ENCODE data around the gene MTHFR. TPM values are rescaled to one million over a fixed set of nuclear protein-coding genes. Genes with fewer than 3 reads are reported as not detected.

Gene MTHFR
- total RNA-seq, 3 donors from 2014 or later = 36.6 to 43.2 (median 42.5) TPM

DNA sequence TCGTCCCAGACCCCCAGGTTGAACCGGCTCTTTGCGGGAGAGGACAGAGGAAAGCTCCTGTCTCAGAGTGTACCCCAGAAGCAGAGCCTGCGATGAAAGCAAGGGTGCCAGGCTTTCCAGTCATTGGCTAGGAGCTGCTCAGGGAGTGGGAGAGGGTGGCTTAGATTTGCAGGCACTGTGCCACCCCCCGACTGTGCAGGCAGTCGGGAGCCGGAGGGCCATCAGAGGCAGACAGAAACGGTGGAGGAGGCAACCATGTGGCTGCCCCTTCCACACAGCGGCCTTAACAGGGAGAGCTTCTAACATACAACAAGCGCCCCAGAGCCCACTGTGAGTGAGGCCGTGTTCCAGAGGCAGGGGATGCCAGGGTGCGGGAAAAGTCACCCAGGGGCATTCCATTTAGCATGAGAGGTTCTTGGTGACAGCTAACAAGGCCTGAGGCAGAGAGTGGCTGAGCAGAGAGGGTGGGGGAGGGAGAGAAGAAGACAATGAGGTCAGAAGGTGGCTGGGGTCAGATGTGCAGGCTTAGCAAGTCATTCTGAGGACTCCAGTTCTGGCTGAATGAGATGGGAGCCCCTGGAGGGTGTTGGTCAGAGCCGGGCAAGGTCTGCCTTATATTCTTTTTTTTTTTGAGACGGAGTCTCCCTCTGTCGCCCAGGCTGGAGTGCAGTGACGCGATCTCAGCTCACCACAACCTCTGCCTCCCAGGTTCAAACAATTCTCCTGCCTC lies 53.2 kb downstream of the MTHFR start:
- intact Hi-C loops (cut with DNase I, micrococcal nuclease) = no loop called here
- Histone ChIP-seq H3K36me3 (ENCODE audit: low read depth) (no peaks in the 10 kb centered on the region), H3K9me3 (no peaks in the 10 kb centered on the region), H3K4me3 (no peak overlapping the region), H3K4me1 (ENCODE audit: low read depth) (no peaks in the 10 kb centered on the region)
- TF ChIP-seq, protein P1, sequence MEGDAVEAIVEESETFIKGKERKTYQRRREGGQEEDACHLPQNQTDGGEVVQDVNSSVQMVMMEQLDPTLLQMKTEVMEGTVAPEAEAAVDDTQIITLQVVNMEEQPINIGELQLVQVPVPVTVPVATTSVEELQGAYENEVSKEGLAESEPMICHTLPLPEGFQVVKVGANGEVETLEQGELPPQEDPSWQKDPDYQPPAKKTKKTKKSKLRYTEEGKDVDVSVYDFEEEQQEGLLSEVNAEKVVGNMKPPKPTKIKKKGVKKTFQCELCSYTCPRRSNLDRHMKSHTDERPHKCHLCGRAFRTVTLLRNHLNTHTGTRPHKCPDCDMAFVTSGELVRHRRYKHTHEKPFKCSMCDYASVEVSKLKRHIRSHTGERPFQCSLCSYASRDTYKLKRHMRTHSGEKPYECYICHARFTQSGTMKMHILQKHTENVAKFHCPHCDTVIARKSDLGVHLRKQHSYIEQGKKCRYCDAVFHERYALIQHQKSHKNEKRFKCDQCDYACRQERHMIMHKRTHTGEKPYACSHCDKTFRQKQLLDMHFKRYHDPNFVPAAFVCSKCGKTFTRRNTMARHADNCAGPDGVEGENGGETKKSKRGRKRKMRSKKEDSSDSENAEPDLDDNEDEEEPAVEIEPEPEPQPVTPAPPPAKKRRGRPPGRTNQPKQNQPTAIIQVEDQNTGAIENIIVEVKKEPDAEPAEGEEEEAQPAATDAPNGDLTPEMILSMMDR (IDR thresholded peaks at IDR 0.05) = no peak
- ATAC-seq (no peak), DNase-seq (no peak)

DNA sequence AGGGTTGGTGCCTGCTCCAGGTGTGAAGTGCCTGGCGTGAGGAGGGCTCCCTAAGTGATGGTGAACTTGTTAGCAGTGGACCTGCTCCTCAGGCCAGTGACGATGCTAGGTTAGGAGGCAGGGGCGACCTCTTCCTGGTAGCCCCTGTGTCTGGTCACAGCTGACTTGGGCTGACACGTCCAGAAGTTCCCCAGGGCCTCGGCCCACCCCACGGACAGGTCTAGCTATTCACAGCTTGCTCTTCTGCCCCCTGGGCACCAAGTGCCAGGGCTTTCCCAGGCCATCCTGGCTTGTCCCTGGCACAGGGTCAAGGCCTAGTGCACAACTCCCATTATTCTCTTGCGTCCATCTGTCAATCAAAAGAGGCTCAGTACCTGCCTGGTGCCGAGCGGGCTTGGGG lies 54.7 kb downstream of the MTHFR start:
- H3K9me3 ChIP-seq = no peaks in the 10 kb centered on the region
- TF ChIP-seq, protein P1 (IDR thresholded peaks at IDR 0.05) = no peak
- DNase-seq = no peak
- no peak overlapping the region for H3K4me3 ChIP-seq
- H3K36me3 ChIP-seq (ENCODE audit: low read depth) = no peaks in the 10 kb centered on the region
- H3K4me1 ChIP-seq (ENCODE audit: low read depth) = no peaks in the 10 kb centered on the region
- intact Hi-C loops (cut with DNase I, micrococcal nuclease) = no loop called here
- no peak for ATAC-seq

DNA sequence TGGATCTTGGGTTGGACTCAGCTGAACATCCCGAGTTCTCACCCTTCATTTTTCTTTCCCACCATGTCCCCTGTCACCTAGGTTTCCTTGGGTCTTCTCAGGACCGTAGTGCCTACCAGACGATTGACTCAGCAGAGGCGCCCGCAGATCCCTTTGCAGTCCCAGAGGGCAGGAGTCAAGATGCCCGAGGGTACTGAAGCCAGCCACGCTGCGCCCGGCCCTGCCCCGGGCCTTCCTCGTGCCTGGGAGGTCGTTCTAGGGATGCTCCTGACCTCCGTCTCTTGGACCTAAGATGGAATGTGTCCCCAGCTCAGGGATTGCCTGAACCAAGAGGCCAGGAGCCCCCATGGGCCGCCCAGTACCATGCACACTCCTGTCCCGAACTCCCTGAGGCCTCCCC lies 55.8 kb downstream of the MTHFR start:
- H3K4me1 ChIP-seq (ENCODE audit: low read depth) = no peaks in the 10 kb centered on the region
- DNase-seq (no peak), ATAC-seq (no peak)
- intact Hi-C loops (cut with DNase I, micrococcal nuclease) = no loop called here
- no peaks in the 10 kb centered on the region for H3K9me3 ChIP-seq
- TF ChIP-seq, protein P1 (IDR thresholded peaks at IDR 0.05) = no peak
- H3K36me3 ChIP-seq (ENCODE audit: low read depth) = no peaks in the 10 kb centered on the region
- H3K4me3 ChIP-seq = no peak overlapping the region

DNA sequence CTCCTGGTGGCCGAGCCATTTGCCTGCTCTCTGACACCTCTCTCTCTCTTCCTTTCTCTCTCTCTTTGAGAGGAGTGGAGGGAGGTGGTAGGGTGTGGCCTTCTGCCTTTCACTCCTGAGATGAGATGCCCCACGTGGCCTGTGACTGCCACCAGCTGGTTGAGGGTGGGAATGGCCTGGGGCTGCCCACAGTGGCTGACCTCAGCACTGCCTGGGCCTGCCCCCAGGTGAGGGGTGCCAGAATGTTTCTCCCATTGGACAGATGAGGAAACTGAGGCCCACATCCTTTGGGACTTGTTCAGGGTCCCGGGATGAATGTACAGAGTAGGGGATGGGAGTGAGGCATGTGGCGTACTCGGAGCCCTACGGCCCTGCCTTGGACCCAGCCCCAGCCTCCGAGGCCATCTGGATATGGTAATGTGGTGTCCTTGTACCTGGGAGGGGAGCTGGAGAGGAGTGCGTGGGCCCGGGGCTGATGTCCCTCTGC lies 56.5 kb downstream of the MTHFR start:
- DNase-seq = peak; percentile 72 to 75 (median 73)
- TF ChIP-seq, protein P1 (IDR thresholded peaks at IDR 0.05) = peak; percentile 69

DNA sequence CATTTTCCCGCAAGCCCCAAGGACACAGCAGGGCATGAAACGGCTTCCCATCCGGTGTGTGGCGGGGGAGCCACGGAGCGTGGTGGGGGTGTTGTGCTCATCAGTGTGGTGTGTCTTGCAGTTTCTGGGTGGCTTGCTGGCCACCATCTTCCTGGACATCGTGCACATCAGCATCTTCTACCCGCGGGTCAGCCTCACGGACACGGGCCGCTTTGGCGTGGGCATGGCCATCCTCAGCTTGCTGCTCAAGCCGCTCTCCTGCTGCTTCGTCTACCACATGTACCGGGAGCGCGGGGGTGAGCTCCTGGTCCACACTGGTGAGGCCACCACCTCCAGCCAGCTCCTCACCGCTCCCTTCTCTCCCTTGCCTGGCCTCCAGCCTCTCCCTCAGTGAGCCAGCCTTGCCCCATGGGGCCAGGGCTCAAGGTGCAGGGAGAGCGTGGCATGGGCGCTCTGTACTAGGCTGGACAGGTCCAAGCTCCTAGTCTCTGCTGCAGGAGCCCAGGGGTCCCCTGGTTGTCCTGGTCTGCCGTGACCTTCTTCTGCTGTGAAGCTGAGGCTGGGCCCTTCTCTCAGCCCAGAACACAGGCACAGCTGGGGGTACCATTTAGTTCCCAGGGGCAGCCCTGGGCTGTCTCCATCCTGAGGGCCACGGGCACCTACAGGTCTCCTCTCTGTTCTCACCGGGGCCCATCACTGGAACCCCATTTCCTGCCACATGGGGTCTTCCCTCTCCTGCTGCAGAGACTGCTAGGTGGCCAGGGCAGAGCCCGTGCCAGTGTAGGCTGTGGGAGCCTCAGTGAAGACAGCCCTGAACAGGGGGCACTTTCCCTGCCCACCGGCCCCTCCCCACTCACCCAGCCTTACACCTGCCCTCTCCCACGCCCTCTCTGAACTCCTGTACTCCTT lies 57.2 kb downstream of the MTHFR start:
- Histone ChIP-seq H3K4me1 (ENCODE audit: low read depth) (no peaks in the 10 kb centered on the region), H3K9me3 (no peaks in the 10 kb centered on the region), H3K36me3 (ENCODE audit: low read depth) (no peaks in the 10 kb centered on the region), H3K4me3 (no peak overlapping the region)
- TF ChIP-seq, protein P1 (IDR thresholded peaks at IDR 0.05) = no peak
- no peak for ATAC-seq
- no peak for DNase-seq
- intact Hi-C loops (cut with DNase I, micrococcal nuclease) = no loop called here

More for the DNA sequence above, 56.5 kb downstream of the MTHFR start:
- ATAC-seq = peak; percentile 93
- Histone ChIP-seq H3K36me3 (ENCODE audit: low read depth) (no peaks in the 10 kb centered on the region), H3K9me3 (no peaks in the 10 kb centered on the region), H3K4me3 (no peak overlapping the region), H3K4me1 (ENCODE audit: low read depth) (no peaks in the 10 kb centered on the region)
- intact Hi-C loops (cut with DNase I, micrococcal nuclease) = no loop called here
